ENCODE results near the gene PTPRF.

GRCh38 chr1:43590388-43590925 lies 59.8 kb downstream of the PTPRF start:
- TF ChIP-seq CTCF (IDR thresholded peaks at IDR 0.05) (no peak), EP300 (IDR thresholded peaks at IDR 0.05) (no peak), POLR2A (IDR thresholded peaks at IDR 0.05) (no peak)

Measured in ovary (tissue), 3 donors.